ENCODE measurements around the gene CHPF.

DNA sequence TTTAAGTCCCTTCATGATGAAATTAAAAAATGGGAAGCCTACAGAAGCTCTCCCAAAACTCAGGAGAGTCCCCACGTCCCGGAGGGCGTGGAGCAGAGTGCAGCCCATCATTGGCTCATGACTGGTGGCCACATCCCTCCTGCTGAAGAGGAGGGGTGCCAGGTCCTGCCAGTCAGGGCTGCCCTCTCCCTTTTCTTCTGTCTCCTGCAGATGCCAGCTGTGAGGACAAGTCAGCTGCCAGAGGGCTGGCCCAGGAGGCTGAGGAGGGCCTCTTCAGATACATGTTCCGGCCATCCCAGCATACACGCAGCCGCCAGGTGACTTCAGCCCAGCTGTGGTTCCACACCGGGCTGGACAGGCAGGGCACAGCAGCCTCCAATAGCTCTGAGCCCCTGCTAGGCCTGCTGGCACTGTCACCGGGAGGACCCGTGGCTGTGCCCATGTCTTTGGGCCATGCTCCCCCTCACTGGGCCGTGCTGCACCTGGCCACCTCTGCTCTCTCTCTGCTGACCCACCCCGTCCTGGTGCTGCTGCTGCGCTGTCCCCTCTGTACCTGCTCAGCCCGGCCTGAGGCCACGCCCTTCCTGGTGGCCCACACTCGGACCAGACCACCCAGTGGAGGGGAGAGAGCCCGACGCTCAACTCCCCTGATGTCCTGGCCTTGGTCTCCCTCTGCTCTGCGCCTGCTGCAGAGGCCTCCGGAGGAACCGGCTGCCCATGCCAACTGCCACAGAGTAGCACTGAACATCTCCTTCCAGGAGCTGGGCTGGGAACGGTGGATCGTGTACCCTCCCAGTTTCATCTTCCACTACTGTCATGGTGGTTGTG lies 31.1 kb upstream of the CHPF start:
- TF ChIP-seq LEF1 (IDR thresholded peaks at IDR 0.05; ENCODE audit: borderline replicate concordance) (no peak), FOXM1 (IDR thresholded peaks at IDR 0.05; ENCODE audit: borderline replicate concordance) (no peak), FOXK2 (IDR thresholded peaks at IDR 0.05) (no peak), ELF4 (IDR thresholded peaks at IDR 0.05) (no peak), SP1 (IDR thresholded peaks at IDR 0.05) (no peak), FOXA1 (IDR thresholded peaks at IDR 0.05) (no peak), BHLHE40 (IDR thresholded peaks at IDR 0.05; ENCODE audit: borderline replicate concordance) (no peak), SUZ12 (IDR thresholded peaks at IDR 0.05) (no peak), CTBP1 (IDR thresholded peaks at IDR 0.05; ENCODE audit: borderline replicate concordance) (no peak), NFRKB (IDR thresholded peaks at IDR 0.05) (no peak), HDGF (IDR thresholded peaks at IDR 0.05; ENCODE audit: borderline replicate concordance) (no peak)
- TF ChIP-seq, protein P1, sequence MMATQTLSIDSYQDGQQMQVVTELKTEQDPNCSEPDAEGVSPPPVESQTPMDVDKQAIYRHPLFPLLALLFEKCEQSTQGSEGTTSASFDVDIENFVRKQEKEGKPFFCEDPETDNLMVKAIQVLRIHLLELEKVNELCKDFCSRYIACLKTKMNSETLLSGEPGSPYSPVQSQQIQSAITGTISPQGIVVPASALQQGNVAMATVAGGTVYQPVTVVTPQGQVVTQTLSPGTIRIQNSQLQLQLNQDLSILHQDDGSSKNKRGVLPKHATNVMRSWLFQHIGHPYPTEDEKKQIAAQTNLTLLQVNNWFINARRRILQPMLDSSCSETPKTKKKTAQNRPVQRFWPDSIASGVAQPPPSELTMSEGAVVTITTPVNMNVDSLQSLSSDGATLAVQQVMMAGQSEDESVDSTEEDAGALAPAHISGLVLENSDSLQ (IDR thresholded peaks at IDR 0.05): no peak
